Trophoblast cell (in vitro differentiated cells and primary cell): ENCODE measurements around the gene CA4. TPM values are rescaled to one million over a fixed set of nuclear protein-coding genes. Genes with fewer than 3 reads are reported as not detected.
"Not testable (repeated sequence)": the region's sequence is repeated elsewhere in the genome, so short reads cannot be mapped to it uniquely, and the experiment has no call there.

ENCODE experiments used
- DNase-seq, 2 donors: peaks; one replicate each; pipeline ENCODE4 v3.0.0-alpha.2; 2016
- H2AFZ ChIP-seq: 2 replicates; pipeline ENCODE4 v1.6.1; 2013; ENCODE audit warnings: low read length, moderate library complexity, mild to moderate bottlenecking; ENCODE audit not compliant: insufficient read depth, poor library complexity
- H2AK5ac ChIP-seq: 2 replicates; pipeline ENCODE4 v1.6.1; 2013; ENCODE audit warnings: mild to moderate bottlenecking, low read length
- H2BK120ac ChIP-seq: 2 replicates; pipeline ENCODE4 v1.6.1; 2013; ENCODE audit warnings: low read length, mild to moderate bottlenecking, moderate library complexity; ENCODE audit not compliant: insufficient read depth, poor library complexity
- H2BK12ac ChIP-seq: 2 replicates; pipeline ENCODE4 v1.6.1; 2013; ENCODE audit warnings: mild to moderate bottlenecking, low read length, moderate library complexity
- H2BK5ac ChIP-seq: 2 replicates; pipeline ENCODE4 v1.6.1; 2013; ENCODE audit warnings: low read length, low read depth, moderate library complexity, mild to moderate bottlenecking; ENCODE audit not compliant: poor library complexity
- H3K14ac ChIP-seq: 2 replicates; pipeline ENCODE4 v1.6.1; 2013; ENCODE audit warnings: mild to moderate bottlenecking, low read length
- H3K18ac ChIP-seq: 2 replicates; pipeline ENCODE4 v1.6.1; 2013; ENCODE audit warnings: mild to moderate bottlenecking, low read length
- H3K23ac ChIP-seq: 2 replicates; pipeline ENCODE4 v1.6.1; 2013; ENCODE audit warnings: low read length
- H3K27ac ChIP-seq: 2 replicates; pipeline ENCODE4 v1.5.1; 2013; ENCODE audit warnings: low read depth, mild to moderate bottlenecking, inconsistent platforms, low read length, moderate library complexity
- H3K27me3 ChIP-seq: 2 replicates; pipeline ENCODE4 v1.6.1; 2013; ENCODE audit warnings: inconsistent platforms, mild to moderate bottlenecking, low read length, moderate library complexity; ENCODE audit not compliant: insufficient read depth
- H3K36me3 ChIP-seq, 2 experiments: 1 replicate in 1 of 2; 2 replicates in 1 of 2; pipeline ENCODE4 v1.6.1; 2013; ENCODE audit warnings: low read length in 2 of 2, mild to moderate bottlenecking in 2 of 2, moderate library complexity in 1 of 2; ENCODE audit not compliant: insufficient read depth in 2 of 2, control insufficient read depth in 1 of 2
- H3K4ac ChIP-seq: 2 replicates; pipeline ENCODE4 v1.6.1; 2013; ENCODE audit warnings: low read depth, mild to moderate bottlenecking, low read length, moderate library complexity
- H3K4me1 ChIP-seq, 2 experiments: 1 replicate in 1 of 2; 2 replicates in 1 of 2; pipeline ENCODE4 v1.6.1; 2013; ENCODE audit warnings: low read length in 2 of 2, mild to moderate bottlenecking in 2 of 2, moderate library complexity in 1 of 2; ENCODE audit not compliant: insufficient read depth in 2 of 2, control insufficient read depth in 1 of 2
- H3K4me2 ChIP-seq: 2 replicates; pipeline ENCODE4 v1.6.1; 2013; ENCODE audit warnings: inconsistent platforms, mild to moderate bottlenecking, low read length, moderate library complexity
- H3K4me3 ChIP-seq: 2 replicates; pipeline ENCODE4 v1.5.1; 2013; ENCODE audit warnings: mild to moderate bottlenecking, low read depth, low read length, inconsistent platforms
- H3K79me1 ChIP-seq: one replicate; pipeline ENCODE4 v1.6.1; 2013; ENCODE audit warnings: low read length
- H3K79me2 ChIP-seq: 2 replicates; pipeline ENCODE4 v1.6.1; 2013; ENCODE audit warnings: low read length, mild to moderate bottlenecking; ENCODE audit not compliant: control insufficient read depth, insufficient read depth, poor library complexity
- H3K9ac ChIP-seq: 2 replicates; pipeline ENCODE4 v1.6.1; 2013; ENCODE audit warnings: mild to moderate bottlenecking, low read length
- H3K9me3 ChIP-seq: 2 replicates; pipeline ENCODE4 v1.6.1; 2013; ENCODE audit warnings: low read depth, mild to moderate bottlenecking, control low read depth, inconsistent platforms, low read length; ENCODE audit not compliant: insufficient read depth
- H4K12ac ChIP-seq: 2 replicates; pipeline ENCODE4 v1.6.1; 2013; ENCODE audit warnings: low read depth, mild to moderate bottlenecking, low read length, moderate library complexity
- H4K8ac ChIP-seq: 2 replicates; pipeline ENCODE4 v1.6.1; 2013; ENCODE audit warnings: low read depth, mild to moderate bottlenecking, low read length, moderate library complexity
- H4K91ac ChIP-seq: one replicate; pipeline ENCODE4 v1.6.1; 2013; ENCODE audit warnings: low read depth, mild to moderate bottlenecking, low read length, moderate library complexity
- WGBS: extraction: QIAGEN DNeasy Blood & Tissue Kit; methylation state at CpG from one replicate; pipeline ENCODE4 v1.1.7; 2013; ENCODE audit warnings: missing lambda C conversion rate; ENCODE audit not compliant: insufficient read length, insufficient coverage; ENCODE audit errors: extremely low coverage; 5-methylcytosine and 5-hydroxymethylcytosine counted together
- polyA plus RNA-seq: library from polyadenylated mRNA; stranded (reverse); fragments of 200-250 nt; gene quantifications from 2 replicates; pipeline ENCODE4 v1.2.3, GENCODE V29; 2013

Gene CA4
- polyA plus RNA-seq: 0.14 and 0.27 TPM in 2 replicates

- no peak within 1 kb of the TSS for H3K23ac ChIP-seq
- no peak within 1 kb of the TSS for H2BK5ac ChIP-seq
- no peak within 1 kb of the TSS for H2AK5ac ChIP-seq
- H3K4me3 ChIP-seq: peak within 1 kb of the TSS; percentile 33
- peak within 1 kb of the TSS; percentile 47 for H3K4me2 ChIP-seq
- peak within 1 kb of the TSS; percentile 35 for H2AFZ ChIP-seq
- no CpG with 5 or more reads among the region's 81 CpGs for WGBS
- H2BK120ac ChIP-seq: no peak within 1 kb of the TSS
- no peak within 1 kb of the TSS for H4K12ac ChIP-seq
- no peaks in the 10 kb centered on the region for H3K79me1 ChIP-seq
- H3K4me1 ChIP-seq: peaks cover 6 to 7% of the 10 kb centered on the region in 2 experiments
- H4K8ac ChIP-seq: no peak within 1 kb of the TSS
- H3K36me3 ChIP-seq: no peaks in the 10 kb centered on the region
- no peak within 1 kb of the TSS for H4K91ac ChIP-seq
- no peak within 1 kb of the TSS for H3K27ac ChIP-seq
- peaks cover 10% of the 10 kb centered on the region for H3K9me3 ChIP-seq
- no peaks in the 10 kb centered on the region for H3K79me2 ChIP-seq
- peaks cover 30% of the 10 kb centered on the region for H3K27me3 ChIP-seq
- H3K14ac ChIP-seq: no peak within 1 kb of the TSS
- no peak within 1 kb of the TSS for H3K18ac ChIP-seq
- H2BK12ac ChIP-seq: no peak within 1 kb of the TSS
- no peak within 1 kb of the TSS for H3K4ac ChIP-seq
- DNase-seq: no peak
- no peak within 1 kb of the TSS for H3K9ac ChIP-seq
Measured at GRCh38 chr17:60149691-60150582, at the start of gene CA4. CA4 (plus strand) TSS chr17:60149973; CDS start chr17:60150035, 62 bp downstream.

GRCh38 chr17:60100577-60100976 is 49.2 kb upstream of the CA4 start:
- H2BK120ac ChIP-seq, H3K4me3 ChIP-seq, H2AK5ac ChIP-seq, H3K79me2 ChIP-seq, H3K23ac ChIP-seq, H2BK5ac ChIP-seq, H3K9me3 ChIP-seq, H4K12ac ChIP-seq, H3K27me3 ChIP-seq, H3K9ac ChIP-seq, H3K4me2 ChIP-seq, H4K91ac ChIP-seq, H2BK12ac ChIP-seq, H3K36me3 ChIP-seq, H3K14ac ChIP-seq, H3K79me1 ChIP-seq, H3K4me1 ChIP-seq, H4K8ac ChIP-seq, H2AFZ ChIP-seq, H3K27ac ChIP-seq, H3K4ac ChIP-seq, H3K18ac ChIP-seq, DNase-seq: not testable (repeated sequence)
- WGBS: no CpG with 5 or more reads among the region's 2 CpGs

- H4K12ac ChIP-seq, H3K27me3 ChIP-seq, H3K79me1 ChIP-seq, H3K23ac ChIP-seq, H3K27ac ChIP-seq, H3K9ac ChIP-seq, H4K8ac ChIP-seq, H2AFZ ChIP-seq, H3K36me3 ChIP-seq, H3K4ac ChIP-seq, H2AK5ac ChIP-seq, H4K91ac ChIP-seq, H2BK5ac ChIP-seq, H3K18ac ChIP-seq, H3K9me3 ChIP-seq, H3K4me3 ChIP-seq, H2BK12ac ChIP-seq, H2BK120ac ChIP-seq, H3K4me2 ChIP-seq, DNase-seq, H3K4me1 ChIP-seq, H3K14ac ChIP-seq, H3K79me2 ChIP-seq: not testable (repeated sequence)
- WGBS: no CpG with 5 or more reads among the region's 11 CpGs
Measured at GRCh38 chr17:60102015-60102631, 47.6 kb upstream of the CA4 start.

GRCh38 chr17:60102632-60103096 is 47.1 kb upstream of the CA4 start:
- Histone ChIP-seq H2BK120ac (no peak overlapping the region), H2AK5ac (no peak overlapping the region), H2BK5ac (no peak overlapping the region), H3K14ac (no peak overlapping the region), H4K8ac (no peak overlapping the region), H2BK12ac (no peak overlapping the region), H3K18ac (no peak overlapping the region), H3K36me3 (no peaks in the 10 kb centered on the region), H3K79me2 (no peaks in the 10 kb centered on the region), H3K4me1 (peaks cover 0 to 4% of the 10 kb centered on the region in 2 experiments), H3K79me1 (no peaks in the 10 kb centered on the region), H4K91ac (no peak overlapping the region), H2AFZ (no peak overlapping the region), H3K4me3 (no peak overlapping the region), H3K27ac (no peak overlapping the region), H4K12ac (no peak overlapping the region), H3K4me2 (no peak overlapping the region), H3K23ac (no peak overlapping the region), H3K9ac (no peak overlapping the region), H3K27me3 (no peaks in the 10 kb centered on the region), H3K4ac (no peak overlapping the region), H3K9me3 (no peaks in the 10 kb centered on the region)
- peak; percentile 73 to 88 for DNase-seq
- WGBS: no CpG with 5 or more reads among the region's 20 CpGs
